GM12878 (cell line): ENCODE results near the gene FERMT3. TPM values are rescaled to one million over a fixed set of nuclear protein-coding genes. Genes with fewer than 3 reads are reported as not detected.

Experiments used
- ATAC-seq: fragments of 200-7000 bp; cut with Tn5 transposase; 3 replicates; pipeline ENCODE4 v1.9.1; 2020; ENCODE audit warnings: mild to moderate bottlenecking, moderate library complexity
- Bru-seq: library from RNA; stranded (reverse); fragments of 400-500 nt; gene quantifications from one replicate; lab custom pipeline; 2021; lab: Mats Ljungman, UMichigan
- BruChase-seq, 2 experiments: library from RNA; stranded (reverse); fragments of 400-500 nt; gene quantifications; one replicate each; lab custom pipeline; 2021; lab: Mats Ljungman, UMichigan
- BruUV-seq: library from RNA; stranded (reverse); fragments of 400-500 nt; replicated peaks from 2 replicates; lab custom pipeline; 2021; lab: Mats Ljungman, UMichigan
- CTCF ChIA-PET: fragments of 300-600 bp; sonication (Branson Sonifier 250); formaldehyde crosslinking; extraction: SDS; loops from one replicate; lab custom pipeline; 2021; ENCODE audit warnings: inconsistent platforms; lab: Yijun Ruan, JAX
- POLR2A ChIA-PET: fragments of 350-600 bp; formaldehyde crosslinking; extraction: SDS; loops from one replicate; lab custom pipeline; 2021; ENCODE audit warnings: inconsistent platforms; lab: Charles Lee
- RAD21 ChIA-PET: fragments of 300-600 bp; sonication (Branson Sonifier 250); formaldehyde crosslinking; loops from one replicate; lab custom pipeline; 2023; ENCODE audit warnings: antibody characterized with exemption; ENCODE audit not compliant: unreplicated experiment; lab: Charles Lee
- SMC1A ChIA-PET: fragments of 300-600 bp; sonication (Branson Sonifier 250); formaldehyde crosslinking; loops from one replicate; lab custom pipeline; 2023; ENCODE audit not compliant: unreplicated experiment, uncharacterized antibody; lab: Charles Lee
- DNase-seq: peaks from one replicate; pipeline ENCODE4 v3.0.0-alpha.2; 2011; ENCODE audit warnings: low read depth, low spot score
- FAIRE-seq: peaks from 3 replicates; lab custom pipeline; 2011; peaks lifted over from hg19 to GRCh38; lab: Jason Lieb, UNC
- H2AFZ ChIP-seq: 2 replicates; pipeline ENCODE4 v1.6.0; 2011; ENCODE audit warnings: low read depth, low read length, control low read depth; ENCODE audit not compliant: control insufficient read depth
- H3K27ac ChIP-seq: 2 replicates; pipeline ENCODE4 v1.5.1; 2011; ENCODE audit warnings: control low read depth; ENCODE audit not compliant: control insufficient read depth, insufficient read depth
- H3K27me3 ChIP-seq, 2 experiments: replicated peaks in 1 of 2; 2 replicates each; pipeline versions ENCODE4 v1.6.0 to v1.6.1; 2011; ENCODE audit warnings: low read length in 1 of 2; ENCODE audit not compliant: control insufficient read depth in 2 of 2, insufficient read depth in 2 of 2
- H3K36me3 ChIP-seq, 2 experiments: 2 replicates each; pipeline ENCODE4 v1.5.1; 2011; ENCODE audit warnings: low read length in 1 of 2; ENCODE audit not compliant: control insufficient read depth in 2 of 2, insufficient read depth in 2 of 2
- H3K4me1 ChIP-seq: 2 replicates; pipeline ENCODE4 v1.6.1; 2011; ENCODE audit warnings: mild to moderate bottlenecking, low read length, moderate library complexity, mixed read lengths; ENCODE audit not compliant: control insufficient read depth, insufficient read depth
- H3K4me2 ChIP-seq: 2 replicates; pipeline ENCODE4 v1.6.0; 2011; ENCODE audit warnings: control low read depth; ENCODE audit not compliant: control insufficient read depth, insufficient read depth
- H3K4me3 ChIP-seq: fragments of 200-600 bp; sonication (generic); 2 replicates; pipeline ENCODE4 v1.5.1; 2016
- H3K79me2 ChIP-seq: 2 replicates; pipeline ENCODE4 v1.6.0; 2011; ENCODE audit warnings: low read length; ENCODE audit not compliant: control insufficient read depth, insufficient read depth
- H3K9ac ChIP-seq: 2 replicates; pipeline ENCODE4 v1.8.0; 2011; ENCODE audit warnings: low read length, control low read depth, mixed read lengths; ENCODE audit not compliant: control insufficient read depth, insufficient read depth
- H3K9me3 ChIP-seq: replicated peaks from 3 replicates; pipeline ENCODE4 v1.5.1; 2011; ENCODE audit warnings: mild to moderate bottlenecking, low read length; ENCODE audit not compliant: control insufficient read depth, insufficient read depth
- H4K20me1 ChIP-seq: 2 replicates; pipeline ENCODE4 v1.6.0; 2011; ENCODE audit not compliant: control insufficient read depth, insufficient read depth
- FOS ChIP-seq: IDR thresholded peaks from 3 replicates; pipeline ENCODE4 v1.6.1; 2011; ENCODE audit warnings: borderline replicate concordance; ENCODE audit not compliant: insufficient read length; ENCODE audit errors: extremely low read depth
- IRF3 ChIP-seq: fragments of 450-650 bp; IDR thresholded peaks from 2 replicates; pipeline ENCODE4 v1.6.1; 2014; ENCODE audit warnings: mild to moderate bottlenecking
- MTA2 ChIP-seq: fragments of 450-650 bp; IDR thresholded peaks from 2 replicates; pipeline ENCODE4 v1.6.1; 2016; ENCODE audit warnings: low read depth, mild to moderate bottlenecking, moderate library complexity
- NBN ChIP-seq: fragments of 450-650 bp; IDR thresholded peaks from 2 replicates; pipeline ENCODE4 v1.6.1; 2016
- PAX8 ChIP-seq: fragments of 450-650 bp; IDR thresholded peaks from 2 replicates; pipeline ENCODE4 v1.6.1; 2017; ENCODE audit warnings: mild to moderate bottlenecking, moderate library complexity
- PRDM15 ChIP-seq: fragments of 450-650 bp; formaldehyde crosslinking; IDR thresholded peaks from 2 replicates; pipeline ENCODE4 v1.4.0; 2020; ENCODE audit warnings: mild to moderate bottlenecking, moderate library complexity
- SPI1 ChIP-seq: IDR thresholded peaks from 2 replicates; pipeline ENCODE4 v1.6.1; 2011; ENCODE audit warnings: low read depth, mild to moderate bottlenecking, low read length, moderate library complexity, borderline replicate concordance; ENCODE audit not compliant: insufficient read depth
- ZZZ3 ChIP-seq: IDR thresholded peaks from 2 replicates; pipeline ENCODE4 v1.6.1; 2011; ENCODE audit warnings: low read depth; ENCODE audit not compliant: control insufficient read depth, insufficient read length
- WGBS: methylation state at CpG from one replicate; pipeline ENCODE4 v1.1.6; 2016; ENCODE audit warnings: low lambda C conversion rate; ENCODE audit not compliant: insufficient replicate concordance, insufficient coverage; ENCODE audit errors: missing lambda C conversion rate; 5-methylcytosine and 5-hydroxymethylcytosine counted together
- in situ Hi-C: fragments of 300-500 bp; cut with MboI; formaldehyde crosslinking; loops from 9 replicates; pipeline ENCODE4 v1.14.3; 2018; ENCODE audit warnings: mixed read lengths
- intact Hi-C: fragments of 100-400 bp; cut with micrococcal nuclease; formaldehyde crosslinking; loops from one replicate; pipeline ENCODE4 v1.14.2; 2022; ENCODE audit not compliant: unreplicated experiment
- long read RNA-seq, 2 experiments: library from polyadenylated mRNA; unstranded; transcript quantifications; one replicate each; pipeline ENCODE4 v2.0.0, GENCODE V29; 2019 to 2020
- polyA minus RNA-seq, 3 experiments: library from RNA; depleted of rRNA, polyadenylated mRNA; stranded (reverse); fragments of >200 nt; gene quantifications; 2 replicates each; pipeline ENCODE4 v1.2.3, GENCODE V29; 2011
- polyA plus RNA-seq, 11 experiments: library from polyadenylated mRNA; depleted of rRNA in 4 of 11; unstranded in 6 of 11; stranded (reverse) in 5 of 11; fragments of >200 nt; fragmentation: Nextera tagmentation in 4 of 11; fragmentation: Illumina TruSeq in 1 of 11; extraction: Ambion mirVana in 4 of 11; extraction: Trizol in 1 of 11; gene quantifications; 1 replicate in 1 of 11; 2 replicates in 10 of 11; pipeline versions ENCODE4 v1.2.1 to v1.2.3, GENCODE V29; 2011 to 2016; ENCODE audit warnings: inconsistent platforms in 2 of 11, missing spikeins in 2 of 11, low read depth in 1 of 11
- total RNA-seq, 4 experiments: library from RNA; depleted of rRNA in 3 of 4; stranded (reverse); fragments of >200 nt in 3 of 4; fragmentation: Illumina TruSeq in 1 of 4; extraction: Trizol in 1 of 4; gene quantifications; 2 replicates each; pipeline versions ENCODE4 v1.2.1 to v1.2.3, GENCODE V29; 2013 to 2021

The FERMT3 gene
- 61.4 and 74.8 TPM in 2 replicates for total RNA-seq (2013; cell fraction: nucleolus; rRNA removed)
- total RNA-seq (2014; rRNA removed) (122 and 145 TPM in 2 replicates), total RNA-seq (2014; rRNA removed; fragmentation: Illumina TruSeq; extraction: Trizol) (44.4 and 47.3 TPM in 2 replicates), total RNA-seq (2021) (192 and 211 TPM in 2 replicates), polyA plus RNA-seq (2011; rRNA removed) (24.2 and 86.8 TPM in 2 replicates), polyA plus RNA-seq (2014; fragmentation: Illumina TruSeq; extraction: Trizol) (6.8 and 49.0 TPM in 2 replicates), polyA plus RNA-seq (2014; fragmentation: Nextera tagmentation; extraction: Ambion mirVana) (1 to 10 TPM; 2.0 to 9.2 TPM), polyA plus RNA-seq (2014; rRNA removed) (141 and 191 TPM in 2 replicates), polyA plus RNA-seq (2016; fragmentation: Nextera tagmentation; extraction: Ambion mirVana) (100 to 1,000 TPM; 198 to 207 TPM), polyA minus RNA-seq (2011; rRNA and poly(A)+ RNA removed) (40.8 and 53.4 TPM in 2 replicates), Bru-seq, nascent RNA (percentile 78 among the genes with signal in this experiment), BruChase-seq, experiment 1, labeled RNA remaining after a 6-hour chase (percentile 90 among the genes with signal in this experiment), BruChase-seq, experiment 2, labeled RNA remaining after a 2-hour chase (percentile 83 among the genes with signal in this experiment)
- 57.0 TPM for polyA plus RNA-seq (2011; ENCODE audit: low read depth)
- polyA plus RNA-seq (2011; cell fraction: cytosol; rRNA removed), result 97.0 and 110 TPM in 2 replicates
- 329 and 373 TPM in 2 replicates for polyA plus RNA-seq (2011; cell fraction: nucleus; rRNA removed)
- polyA plus RNA-seq (2012), result 92.1 and 115 TPM in 2 replicates
- polyA minus RNA-seq (2011; cell fraction: cytosol; rRNA and poly(A)+ RNA removed), result 38.1 and 44.0 TPM in 2 replicates
- 37.7 and 55.4 TPM in 2 replicates for polyA minus RNA-seq (2011; cell fraction: nucleus; rRNA and poly(A)+ RNA removed)
- long read RNA-seq, experiment 1, transcript FERMT3-202 (15 exons, 2,481 nt), result major isoform, 57 of 108 reads
- long read RNA-seq, experiment 1, partial matches to known transcripts, result 19 of 108 reads
- long read RNA-seq, experiment 1, other reads (novel, unspliced or antisense), result 31 of 108 reads
- long read RNA-seq, experiment 2, transcript FERMT3-202 (15 exons, 2,481 nt), result major isoform, 11 of 23 reads
- long read RNA-seq, experiment 2, partial matches to known transcripts, result 5 of 23 reads
- long read RNA-seq, experiment 2, other reads (novel, unspliced or antisense), result 7 of 23 reads

GRCh38 chr11:64206457-64207255 lies at the start of gene FERMT3:
Gene FERMT3 (plus strand): TSS chr11:64206721. CDS start chr11:64207365, 644 bp downstream.
- intact Hi-C loops, result no loop called here
- Histone ChIP-seq H3K9ac (peak within 1 kb of the TSS; percentile 95), H3K4me3 (peak within 1 kb of the TSS; percentile 74), H2AFZ (peak within 1 kb of the TSS; percentile 20), H3K27me3 (no peaks in the 10 kb centered on the region), H3K36me3 (peaks cover 28 to 33% of the 10 kb centered on the region in 2 experiments), H3K79me2 (peaks cover 39% of the 10 kb centered on the region), H3K4me1 (peaks cover 26% of the 10 kb centered on the region), H3K4me2 (peak within 1 kb of the TSS; percentile 76), H4K20me1 (no peaks in the 10 kb centered on the region), H3K9me3 (no peaks in the 10 kb centered on the region), H3K27ac (peak within 1 kb of the TSS; percentile 98)
- WGBS, result under 1% methylated on average over 26 of the region's 27 CpGs
- POLR2A ChIA-PET, result interaction anchor here (0.9 to 5.8 kb wide), 20 partner anchors 9 to 154 kb away, joined by 3 to 85 read pairs (median 12); partner anchors contain the start of genes BAD, CATSPERZ, CCDC88B and ESRRA
- TSS peak; percentile 58 for BruUV-seq
- CTCF ChIA-PET, result interaction anchor here (0.9 to 9.7 kb wide), 21 partner anchors 12 to 242 kb away, joined by 3 to 238 read pairs (median 9); partner anchors contain the start of genes BAD, CATSPERZ, DNAJC4 and ESRRA
- SMC1A ChIA-PET, result interaction anchor here (0.7 to 5.5 kb wide), 19 partner anchors 9 to 125 kb away, joined by 3 to 98 read pairs (median 5); partner anchors contain the start of genes CATSPERZ, ESRRA, FKBP2 and NUDT22
- ATAC-seq (peak; percentile 76), FAIRE-seq (peak; percentile 18), DNase-seq (peak; percentile 41)
- RAD21 ChIA-PET, result interaction anchor here (0.6 to 6.6 kb wide), 16 partner anchors 9 to 125 kb away, joined by 3 to 125 read pairs (median 10); partner anchors contain the start of genes BAD, CATSPERZ, DNAJC4 and ESRRA
- in situ Hi-C loops, result no loop called here
- no peak; the same call in 1 of the 2 replicates for TF ChIP-seq PRDM15 (CRISPR knock-in tag)
- no peak for TF ChIP-seq ZZZ3
- 0 out of 2 replicates have a peak, but pooled peaks have one; percentile 11 for TF ChIP-seq MTA2
- peak; percentile 58; the same call in 1 of the 2 replicates for TF ChIP-seq NBN
- TF ChIP-seq SPI1, result peak; percentile 56; the same call in 1 of the 2 replicates
- TF ChIP-seq IRF3, result no peak
- no peak for TF ChIP-seq PAX8
- no peak for TF ChIP-seq FOS
